ENCODE data around the gene RHCG. TPM values are rescaled to one million over a fixed set of nuclear protein-coding genes. Genes with fewer than 3 reads are reported as not detected.

Gene RHCG
- total and polyA plus RNA-seq, 2 of the 13 experiments (the other 11 are each of a cell fraction or from before 2014, with no cell fraction given): not detected

- TF ChIP-seq FOXA3 (CRISPR knock-in tag; IDR thresholded peaks at IDR 0.05) (peak; percentile 89), MIXL1 (CRISPR knock-in tag; IDR thresholded peaks at IDR 0.05) (0 out of 2 replicates have a peak, but pooled peaks have one; percentile 21), ZMAT3 (CRISPR knock-in tag; conservative IDR thresholded peaks at IDR 0.05) (0 out of 2 replicates have a peak, but pooled peaks have one; percentile 51), ZBTB39 (CRISPR knock-in tag; IDR thresholded peaks at IDR 0.05) (0 out of 2 replicates have a peak, but pooled peaks have one; percentile 32), PITX1 (CRISPR knock-in tag; IDR thresholded peaks at IDR 0.05) (0 out of 2 replicates have a peak, but pooled peaks have one; percentile 22), JUN (CRISPR knock-in tag; IDR thresholded peaks at IDR 0.05) (0 out of 2 replicates have a peak, but pooled peaks have one; percentile 27), ZNF598 (CRISPR knock-in tag; IDR thresholded peaks at IDR 0.05; ENCODE audit: borderline replicate concordance) (no peak), YEATS4 (CRISPR knock-in tag; IDR thresholded peaks at IDR 0.05; ENCODE audit: borderline replicate concordance) (0 out of 2 replicates have a peak, but pooled peaks have one; percentile 35), FOXM1 (CRISPR knock-in tag; IDR thresholded peaks at IDR 0.05) (no peak), ZNF841 (CRISPR knock-in tag; IDR thresholded peaks at IDR 0.05; ENCODE audit: borderline replicate concordance) (0 out of 2 replicates have a peak, but pooled peaks have one; percentile 58), ZNF609 (CRISPR knock-in tag; IDR thresholded peaks at IDR 0.05; ENCODE audit: borderline replicate concordance) (peak; percentile 71; the same call in 1 of the 2 replicates), ERF (CRISPR knock-in tag; IDR thresholded peaks at IDR 0.05) (0 out of 2 replicates have a peak, but pooled peaks have one; percentile 42), NCOA1 (CRISPR knock-in tag; IDR thresholded peaks at IDR 0.05) (peak; percentile 69; the same call in 1 of the 2 replicates), SAP130 (CRISPR knock-in tag; IDR thresholded peaks at IDR 0.05; ENCODE audit: low read depth) (peak; percentile 30; the same call in 1 of the 2 replicates), ZNF3 (CRISPR knock-in tag; IDR thresholded peaks at IDR 0.05) (no peak), ELF3 (CRISPR knock-in tag; IDR thresholded peaks at IDR 0.05) (peak; percentile 43; the same call in 1 of the 2 replicates), AGO2 (optimal IDR thresholded peaks at IDR 0.05; ENCODE audit: low read depth, low read length) (no peak), ZNF564 (CRISPR knock-in tag; IDR thresholded peaks at IDR 0.05) (no peak), ZNF737 (CRISPR knock-in tag; IDR thresholded peaks at IDR 0.05; ENCODE audit: borderline replicate concordance) (no peak), NFE2 (CRISPR knock-in tag; IDR thresholded peaks at IDR 0.05) (no peak)
- TF ChIP-seq, protein P1, sequence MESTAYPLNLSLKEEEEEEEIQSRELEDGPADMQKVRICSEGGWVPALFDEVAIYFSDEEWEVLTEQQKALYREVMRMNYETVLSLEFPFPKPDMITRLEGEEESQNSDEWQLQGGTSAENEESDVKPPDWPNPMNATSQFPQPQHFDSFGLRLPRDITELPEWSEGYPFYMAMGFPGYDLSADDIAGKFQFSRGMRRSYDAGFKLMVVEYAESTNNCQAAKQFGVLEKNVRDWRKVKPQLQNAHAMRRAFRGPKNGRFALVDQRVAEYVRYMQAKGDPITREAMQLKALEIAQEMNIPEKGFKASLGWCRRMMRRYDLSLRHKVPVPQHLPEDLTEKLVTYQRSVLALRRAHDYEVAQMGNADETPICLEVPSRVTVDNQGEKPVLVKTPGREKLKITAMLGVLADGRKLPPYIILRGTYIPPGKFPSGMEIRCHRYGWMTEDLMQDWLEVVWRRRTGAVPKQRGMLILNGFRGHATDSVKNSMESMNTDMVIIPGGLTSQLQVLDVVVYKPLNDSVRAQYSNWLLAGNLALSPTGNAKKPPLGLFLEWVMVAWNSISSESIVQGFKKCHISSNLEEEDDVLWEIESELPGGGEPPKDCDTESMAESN (CRISPR knock-in tag; conservative IDR thresholded peaks at IDR 0.05): peak; percentile 78; the same call in 1 of the 2 replicates
- TF ChIP-seq, protein P2, sequence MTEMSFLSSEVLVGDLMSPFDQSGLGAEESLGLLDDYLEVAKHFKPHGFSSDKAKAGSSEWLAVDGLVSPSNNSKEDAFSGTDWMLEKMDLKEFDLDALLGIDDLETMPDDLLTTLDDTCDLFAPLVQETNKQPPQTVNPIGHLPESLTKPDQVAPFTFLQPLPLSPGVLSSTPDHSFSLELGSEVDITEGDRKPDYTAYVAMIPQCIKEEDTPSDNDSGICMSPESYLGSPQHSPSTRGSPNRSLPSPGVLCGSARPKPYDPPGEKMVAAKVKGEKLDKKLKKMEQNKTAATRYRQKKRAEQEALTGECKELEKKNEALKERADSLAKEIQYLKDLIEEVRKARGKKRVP (CRISPR knock-in tag; IDR thresholded peaks at IDR 0.05): 0 out of 4 replicates have a peak, but pooled peaks of 1 of the 2 experiments have one; percentile 35
Observed at GRCh38 chr15:89455535-89455934, 40.8 kb downstream of the RHCG start (continued).
